GM18951 (cell line): ENCODE measurements around the gene SERPINB3.

Experiments used
- POLR2A ChIP-seq: IDR thresholded peaks from 4 replicates; pipeline ENCODE4 v1.6.1; 2011; ENCODE audit warnings: mild to moderate bottlenecking; ENCODE audit not compliant: insufficient read length, insufficient read depth; ENCODE audit errors: extremely low read depth
- in situ Hi-C: fragments of 300-500 bp; cut with MboI; formaldehyde crosslinking; loops from one replicate; pipeline ENCODE4 v1.12.0; 2022; ENCODE audit warnings: low sequenced_read_pairs, mixed read lengths, inconsistent platforms; ENCODE audit not compliant: unreplicated experiment

SERPINB3 gene

GRCh38 chr18:63627819-63628218 is 33.9 kb downstream of the SERPINB3 start:
- TF ChIP-seq POLR2A, result no peak
- in situ Hi-C loops, result no loop called here

GRCh38 chr18:63626431-63626830 is 35.3 kb downstream of the SERPINB3 start:
- in situ Hi-C loops, result no loop called here
- no peak for TF ChIP-seq POLR2A

- TF ChIP-seq POLR2A, result no peak
- in situ Hi-C loops, result no loop called here
These were observed 36.8 kb downstream of the SERPINB3 start for GRCh38 chr18:63624863-63625262.

GRCh38 chr18:63619661-63620060 is 42.0 kb downstream of the SERPINB3 start:
- in situ Hi-C loops, result no loop called here
- no peak for TF ChIP-seq POLR2A

GRCh38 chr18:63617915-63618234 is 43.8 kb downstream of the SERPINB3 start:
- in situ Hi-C loops, result no loop called here

GRCh38 chr18:63617049-63617914 is 44.4 kb downstream of the SERPINB3 start:
- in situ Hi-C loops, result no loop called here
- no peak for TF ChIP-seq POLR2A

More at GRCh38 chr18:63617915-63618234, 43.8 kb downstream of the SERPINB3 start:
- TF ChIP-seq POLR2A, result no peak

- in situ Hi-C loops, result no loop called here
- TF ChIP-seq POLR2A, result no peak
These were observed 48.3 kb downstream of the SERPINB3 start for GRCh38 chr18:63613420-63613819.

GRCh38 chr18:63606526-63606925 is 55.2 kb downstream of the SERPINB3 start:
- in situ Hi-C loops, result no loop called here
- no peak for TF ChIP-seq POLR2A
